ENCODE results near the gene SERPINI1.

The SERPINI1 gene

GRCh38 chr3:167735233-167736138 lies at the start of gene SERPINI1:
SERPINI1 (plus strand) TSS chr3:167735721; CDS start chr3:167789129, 53,408 bp downstream.
- peak; percentile 86 for DNase-seq

- no peak for DNase-seq
Observed at GRCh38 chr3:167691366-167691765, 44.2 kb upstream of the SERPINI1 start.

- DNase-seq, result no peak
Observed at GRCh38 chr3:167694121-167694520, 41.4 kb upstream of the SERPINI1 start.

GRCh38 chr3:167700046-167700445 lies 35.5 kb upstream of the SERPINI1 start:
- DNase-seq, result no peak

GRCh38 chr3:167700926-167701325 lies 34.6 kb upstream of the SERPINI1 start:
- no peak for DNase-seq

GRCh38 chr3:167705840-167706239 lies 29.7 kb upstream of the SERPINI1 start:
- DNase-seq, result no peak

GRCh38 chr3:167709690-167710089 lies 25.8 kb upstream of the SERPINI1 start:
- DNase-seq, result no peak

GRCh38 chr3:167710552-167710951 lies 25.0 kb upstream of the SERPINI1 start:
- no peak for DNase-seq

GRCh38 chr3:167711439-167711838 lies 24.1 kb upstream of the SERPINI1 start:
- DNase-seq, result no peak

GRCh38 chr3:167712445-167712844 lies 23.1 kb upstream of the SERPINI1 start:
- DNase-seq, result no peak

GRCh38 chr3:167714871-167715270 lies 20.6 kb upstream of the SERPINI1 start:
- DNase-seq, result no peak

GRCh38 chr3:167716920-167717319 lies 18.6 kb upstream of the SERPINI1 start:
- no peak for DNase-seq

- DNase-seq, result no peak
Observed at GRCh38 chr3:167718582-167718981, 16.9 kb upstream of the SERPINI1 start.

GRCh38 chr3:167723025-167723512 lies 12.5 kb upstream of the SERPINI1 start:
- DNase-seq, result no peak

GRCh38 chr3:167723872-167724271 lies 11.6 kb upstream of the SERPINI1 start:
- no peak for DNase-seq

GRCh38 chr3:167728176-167728575 lies 7.3 kb upstream of the SERPINI1 start:
- DNase-seq, result no peak

- DNase-seq, result no peak
Observed at GRCh38 chr3:167728632-167729323, 6.7 kb upstream of the SERPINI1 start.

GRCh38 chr3:167729591-167729990 lies 5.9 kb upstream of the SERPINI1 start:
- DNase-seq, result no peak

GRCh38 chr3:167731393-167731792 lies 4.1 kb upstream of the SERPINI1 start:
- no peak for DNase-seq

GRCh38 chr3:167732313-167733065 lies 3.0 kb upstream of the SERPINI1 start:
- DNase-seq, result no peak

GRCh38 chr3:167733961-167734497 lies 1.5 kb upstream of the SERPINI1 start:
- no peak for DNase-seq

GRCh38 chr3:167734498-167735232 lies 856 bp upstream of the SERPINI1 start, which contains the start of gene PDCD10:
PDCD10 (minus strand) TSS chr3:167734892; CDS start chr3:167720157, 14,735 bp downstream.
- peak; percentile 97 for DNase-seq

Data from right forelimb (tissue), 1 donor.